HG03097 (cell line): Measurements from ENCODE around the gene SALL4.
"Not testable (repeated sequence)": the region's sequence is repeated elsewhere in the genome, so short reads cannot be mapped to it uniquely, and the experiment has no call there.

Experiments used
- ATAC-seq: cut with Tn5 transposase; IDR thresholded peaks from one replicate; pipeline ENCODE4 v1.9.1; 2021; ENCODE audit not compliant: unreplicated experiment, low FRiP score

SALL4 gene

GRCh38 chr20:51767867-51768758 lies 34.2 kb downstream of the SALL4 start, which contains the start of gene ATP9A:
TSS of gene ATP9A (minus strand) at chr20:51768390. CDS start at chr20:51768369, 21 bp downstream.
- no peak for ATAC-seq

GRCh38 chr20:51766994-51767866 lies 35.1 kb downstream of the SALL4 start:
- ATAC-seq = no peak

DNA sequence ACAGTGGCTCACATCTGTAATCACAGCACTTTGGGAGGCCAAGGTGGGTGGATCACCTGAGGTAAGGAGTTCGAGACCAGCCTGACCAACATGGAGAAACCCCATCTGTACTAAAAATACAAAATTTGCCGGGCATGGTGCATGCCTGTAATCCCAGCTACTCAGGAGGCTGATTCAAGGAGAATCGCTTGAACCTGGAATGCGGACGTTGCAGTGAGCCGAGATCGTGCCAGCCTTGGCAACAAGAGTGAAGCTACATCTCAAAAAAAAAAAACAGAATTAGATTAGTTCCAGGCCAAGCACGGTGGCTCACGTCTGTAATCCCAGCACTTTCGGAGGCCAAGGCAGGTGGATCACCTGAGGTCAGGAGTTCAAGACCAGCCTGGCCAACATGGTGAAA lies 36.9 kb downstream of the SALL4 start:
- not testable (repeated sequence) for ATAC-seq

DNA sequence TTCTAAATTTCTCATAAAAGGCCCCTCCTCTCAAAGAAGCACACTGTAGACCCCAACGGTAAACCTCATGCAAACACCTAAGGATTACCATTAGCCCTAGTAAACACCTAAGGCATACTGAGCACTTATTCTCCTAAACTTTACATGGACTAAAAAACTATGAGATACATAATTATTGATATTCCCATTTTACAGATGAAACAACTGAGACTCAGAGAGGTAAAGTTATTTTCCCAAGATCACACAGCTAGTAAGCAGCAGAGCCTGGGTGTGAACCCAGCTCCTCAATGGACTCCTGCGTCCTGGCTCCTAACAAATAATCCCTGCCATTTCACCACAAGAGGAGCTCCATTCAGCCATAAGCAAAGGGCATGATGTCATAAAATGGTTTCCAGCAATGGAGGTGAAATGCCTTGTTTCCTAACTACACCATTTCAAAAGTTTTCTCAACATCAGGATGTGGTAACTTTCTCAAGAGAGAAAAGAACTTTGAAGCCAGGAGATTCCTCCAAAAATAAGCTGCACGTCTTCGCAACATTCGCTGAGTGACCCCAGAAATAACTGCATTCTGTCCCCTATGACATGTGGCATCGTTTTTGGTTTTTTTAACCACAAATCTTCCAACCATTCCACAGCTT lies 38.2 kb downstream of the SALL4 start:
- no peak for ATAC-seq

DNA sequence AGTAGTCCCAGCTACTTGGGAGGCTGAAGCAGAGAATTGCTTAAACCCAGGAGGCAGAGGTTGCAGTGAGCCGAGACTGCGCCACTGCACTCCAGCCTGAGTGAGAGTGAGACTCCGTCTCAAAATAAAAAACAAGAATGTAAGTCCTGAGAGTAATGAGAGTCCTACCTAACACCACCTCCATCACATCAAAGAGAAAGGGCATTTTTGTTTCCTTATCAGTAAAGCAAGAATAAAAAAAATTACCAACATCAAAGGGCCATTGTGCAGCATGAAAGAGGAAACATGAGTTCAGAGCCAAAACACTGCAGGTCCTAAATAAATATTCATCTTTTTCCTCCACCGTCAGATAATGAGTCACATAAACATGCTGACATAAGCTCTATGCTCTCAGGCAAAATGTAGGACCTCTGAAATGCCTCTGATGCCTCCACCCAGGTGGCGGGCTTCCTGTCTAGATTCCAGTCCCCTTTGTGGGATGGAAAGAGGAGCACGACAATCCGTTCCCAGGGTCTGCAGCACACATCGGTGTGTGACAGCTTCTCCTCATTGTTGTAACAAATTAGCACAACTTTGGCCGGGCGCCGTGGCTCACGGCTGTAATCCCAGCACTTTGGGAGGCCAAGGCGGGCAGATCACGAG lies 41.3 kb downstream of the SALL4 start:
- ATAC-seq = no peak

- ATAC-seq = no peak
Observed at GRCh38 chr20:51759769-51760510, 42.4 kb downstream of the SALL4 start.

GRCh38 chr20:51758978-51759544 lies 43.3 kb downstream of the SALL4 start:
- ATAC-seq = no peak

DNA sequence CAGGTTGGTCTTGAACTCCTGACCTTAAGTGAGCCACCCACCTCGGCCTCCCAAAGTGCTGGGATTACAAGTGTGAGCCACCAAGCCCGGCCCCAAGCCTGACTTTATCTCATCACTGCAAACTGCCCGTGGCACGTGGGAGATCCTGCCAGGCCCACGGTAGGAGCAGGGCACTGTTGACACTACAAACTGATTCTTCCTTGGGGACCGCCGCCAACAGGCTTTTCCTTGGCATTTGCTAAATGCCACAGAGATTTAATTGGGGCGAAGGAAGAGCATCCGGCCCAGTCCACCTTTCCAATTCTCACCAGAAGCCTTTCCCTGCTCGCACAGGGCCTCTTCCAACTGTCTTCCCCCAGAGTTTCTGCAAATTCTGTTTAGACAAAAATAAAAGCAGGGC lies 45.1 kb downstream of the SALL4 start:
- no peak for ATAC-seq

DNA sequence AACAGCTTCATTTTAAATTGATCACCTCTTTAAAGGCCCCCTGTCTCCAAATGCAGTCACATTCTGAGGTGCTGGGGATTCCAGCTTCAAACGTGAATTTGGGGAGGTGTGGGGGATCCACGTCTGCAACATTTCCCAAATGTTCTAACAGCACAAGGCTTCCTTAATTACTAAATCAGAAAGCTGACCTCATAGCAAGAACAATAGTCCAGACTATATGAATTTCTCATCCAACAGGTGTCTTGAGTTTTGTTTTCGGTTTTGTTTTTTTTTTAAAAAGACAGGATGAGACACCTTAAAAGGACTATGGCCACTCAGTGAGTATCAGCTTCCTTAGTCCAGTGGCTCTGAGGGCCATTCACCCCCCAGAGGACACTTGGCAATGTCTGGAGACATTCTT lies 45.7 kb downstream of the SALL4 start:
- no peak for ATAC-seq

- not testable (repeated sequence) for ATAC-seq
Observed at GRCh38 chr20:51753220-51753619, 49.1 kb downstream of the SALL4 start.

DNA sequence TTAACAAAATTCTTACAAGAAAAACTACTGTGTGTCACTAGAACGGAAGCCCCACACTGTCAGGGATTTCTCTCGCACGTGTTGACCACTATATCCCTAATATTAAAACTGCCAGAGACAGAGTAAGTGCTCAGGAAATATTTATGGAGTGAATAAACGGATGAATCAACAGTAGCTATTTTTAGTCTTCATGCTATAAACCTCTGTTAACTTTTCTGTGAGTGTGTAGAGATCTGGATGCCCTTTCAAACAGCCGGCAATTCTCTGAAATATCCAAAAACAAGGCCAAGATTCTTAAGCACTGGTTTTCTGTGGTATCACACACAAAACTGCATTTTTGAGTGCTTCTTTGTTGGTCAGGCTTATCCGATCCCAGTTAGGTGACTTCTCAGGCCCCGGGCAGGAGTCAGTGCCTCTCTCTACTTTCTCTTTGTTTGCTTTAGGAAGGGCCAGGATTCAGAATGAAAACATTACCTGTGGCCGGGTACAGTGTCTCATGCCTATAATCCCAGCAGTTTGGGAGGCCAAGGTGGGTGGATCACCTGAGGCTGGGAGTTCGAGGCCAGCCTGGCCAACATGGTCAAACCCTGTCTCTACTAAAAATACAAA lies 49.9 kb downstream of the SALL4 start:
- ATAC-seq = no peak

DNA sequence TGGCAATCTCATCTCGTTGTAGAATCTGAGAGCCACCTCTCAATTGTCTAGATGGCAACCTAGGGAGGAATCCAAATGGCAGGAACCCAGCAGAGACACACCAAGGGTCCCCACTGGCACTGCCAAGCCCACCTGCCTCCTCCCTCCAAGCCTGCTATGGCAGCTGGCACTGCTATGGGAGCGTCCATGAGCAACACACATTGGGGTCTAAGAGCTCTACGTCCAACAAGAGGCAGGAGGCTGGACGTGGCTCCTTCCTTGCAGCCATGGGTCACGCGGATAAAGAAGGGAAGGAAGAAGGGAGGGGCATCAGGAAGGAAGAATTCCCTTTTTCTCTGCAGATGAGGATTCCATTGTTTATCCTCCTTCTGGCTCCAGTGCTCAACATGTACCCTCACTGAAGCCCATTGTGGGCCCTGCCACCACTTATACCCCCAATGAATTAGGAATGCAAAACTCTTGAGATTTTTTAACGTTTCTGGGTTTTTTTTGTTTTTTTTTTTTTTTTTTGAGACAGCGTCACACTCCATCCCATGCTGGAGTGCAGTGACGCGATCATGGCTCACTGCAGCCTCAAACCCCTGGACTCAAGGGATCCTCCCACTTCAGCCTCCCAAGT lies 51.4 kb downstream of the SALL4 start:
- no peak for ATAC-seq

GRCh38 chr20:51750037-51750769 lies 52.1 kb downstream of the SALL4 start:
- no peak for ATAC-seq

- no peak for ATAC-seq
Observed at GRCh38 chr20:51749674-51750036, 52.7 kb downstream of the SALL4 start.

- no peak for ATAC-seq
Observed at GRCh38 chr20:51747182-51747911, 55.0 kb downstream of the SALL4 start.

- no peak for ATAC-seq
Observed at GRCh38 chr20:51745804-51746203, 56.5 kb downstream of the SALL4 start.

- ATAC-seq = no peak
Observed at GRCh38 chr20:51740838-51741237, 61.5 kb downstream of the SALL4 start.
